ENCODE results near the gene LIN7B. TPM values are rescaled to one million over a fixed set of nuclear protein-coding genes. Genes with fewer than 3 reads are reported as not detected.
A peak's percentile ranks its signal among the peaks of the same experiment; 100 is the strongest.

Gene LIN7B
- total RNA-seq, 2 donors from 2014 or later: 31.5 to 35.0 TPM

GRCh38 chr19:49148784-49149651 is 34.8 kb downstream of the LIN7B start:
- TF ChIP-seq CTCF (IDR thresholded peaks at IDR 0.05): no peak
- H3K9me3 ChIP-seq: no peaks in the 10 kb centered on the region
- peak overlapping the region; percentile 72 to 76 for H3K4me3 ChIP-seq
- peaks cover 0 to 51% of the 10 kb centered on the region in 2 donors for H3K4me1 ChIP-seq
- H3K27ac ChIP-seq: peak overlapping the region; percentile 96
- peak; percentile 98 for DNase-seq (ENCODE audit: low spot score)
- H3K36me3 ChIP-seq: no peaks in the 10 kb centered on the region
- H3K27me3 ChIP-seq: no peaks in the 10 kb centered on the region

GRCh38 chr19:49149652-49150105 is 35.5 kb downstream of the LIN7B start:
- peak overlapping the region; percentile 72 to 76 for H3K4me3 ChIP-seq
- no peaks in the 10 kb centered on the region for H3K27me3 ChIP-seq
- peak overlapping the region; percentile 96 for H3K27ac ChIP-seq
- TF ChIP-seq CTCF (IDR thresholded peaks at IDR 0.05): no peak
- peaks cover 0 to 51% of the 10 kb centered on the region in 2 donors for H3K4me1 ChIP-seq
- DNase-seq (ENCODE audit: low spot score): peak; percentile 84
- no peaks in the 10 kb centered on the region for H3K9me3 ChIP-seq
- H3K36me3 ChIP-seq: no peaks in the 10 kb centered on the region

- peak; percentile 83 for DNase-seq (ENCODE audit: low spot score)
- peaks cover 0 to 51% of the 10 kb centered on the region in 2 donors for H3K4me1 ChIP-seq
- TF ChIP-seq CTCF (IDR thresholded peaks at IDR 0.05): no peak
Observed at GRCh38 chr19:49150106-49150943, 36.2 kb downstream of the LIN7B start.

DNA sequence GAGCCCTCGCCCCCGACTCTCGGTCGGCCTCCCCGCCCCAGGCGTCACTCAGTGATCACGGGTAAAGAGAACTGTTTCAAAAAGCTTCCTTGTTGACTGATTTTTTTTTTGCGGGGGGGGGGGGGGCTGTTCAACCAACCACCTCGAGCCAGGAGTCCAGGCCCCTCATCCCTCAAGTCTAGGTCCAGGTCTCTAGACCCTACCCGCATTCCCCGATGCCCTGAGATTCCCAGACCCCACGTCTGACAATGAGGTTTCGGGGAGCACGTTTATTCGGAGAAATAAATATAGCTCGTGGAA is 36.7 kb downstream of the LIN7B start:
- Histone ChIP-seq H3K36me3 (no peaks in the 10 kb centered on the region), H3K4me3 (peak overlapping the region; percentile 72 to 76), H3K27ac (peak overlapping the region; percentile 96), H3K9me3 (no peaks in the 10 kb centered on the region), H3K27me3 (no peaks in the 10 kb centered on the region), H3K4me1 (peaks cover 0 to 45% of the 10 kb centered on the region in 2 donors)
- DNase-seq (ENCODE audit: low spot score): no peak
- no peak for TF ChIP-seq CTCF (IDR thresholded peaks at IDR 0.05)

More at GRCh38 chr19:49150106-49150943, 36.2 kb downstream of the LIN7B start:
- no peaks in the 10 kb centered on the region for H3K9me3 ChIP-seq
- H3K27ac ChIP-seq: peak overlapping the region; percentile 96
- H3K4me3 ChIP-seq: peak overlapping the region; percentile 72 to 76
- H3K36me3 ChIP-seq: no peaks in the 10 kb centered on the region
- H3K27me3 ChIP-seq: no peaks in the 10 kb centered on the region

DNA sequence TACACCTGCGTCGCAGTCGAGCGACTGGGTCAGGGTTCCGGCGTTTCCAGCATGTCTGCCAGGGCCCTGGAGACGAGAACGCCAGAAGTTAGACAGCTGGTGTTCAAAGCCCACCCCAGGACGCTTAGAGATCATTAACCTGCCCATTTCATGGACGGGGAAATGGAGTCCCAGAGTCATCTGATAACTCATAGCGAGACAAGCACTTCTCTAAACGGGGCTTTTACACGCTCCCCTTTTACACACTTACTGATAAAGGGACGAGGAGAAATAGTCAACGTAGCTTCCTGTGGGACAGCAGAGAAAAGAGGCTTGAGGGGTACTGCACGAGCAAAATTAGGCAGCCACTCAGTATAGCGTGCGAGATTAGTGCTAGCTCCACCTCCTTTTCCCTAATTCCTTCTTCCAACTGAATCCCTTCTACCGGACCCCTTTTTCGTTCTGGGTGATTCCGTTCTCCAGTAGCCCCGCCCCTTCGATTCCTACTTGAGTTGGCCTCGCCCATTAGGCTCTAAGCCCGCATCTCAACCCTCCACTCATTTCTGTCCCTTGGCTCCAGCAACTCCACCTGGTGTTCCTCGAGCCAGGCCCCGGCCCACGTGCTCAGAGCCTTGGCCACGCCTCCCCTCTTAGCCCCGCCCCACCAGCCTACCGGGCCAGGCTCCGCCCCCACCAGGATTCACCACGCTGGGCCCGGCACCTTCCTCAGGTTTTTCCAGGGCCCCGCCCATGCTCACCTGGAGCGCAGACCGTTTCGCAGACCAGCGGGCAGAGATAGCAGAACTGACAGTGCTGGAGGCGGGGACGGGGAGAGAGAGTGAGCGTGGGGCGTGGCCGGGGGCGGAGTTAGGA is 37.3 kb downstream of the LIN7B start:
- peak overlapping the region; percentile 96 for H3K27ac ChIP-seq
- no peaks in the 10 kb centered on the region for H3K9me3 ChIP-seq
- no peak for TF ChIP-seq CTCF (IDR thresholded peaks at IDR 0.05)
- H3K4me1 ChIP-seq: peaks cover 0 to 39% of the 10 kb centered on the region in 2 donors
- H3K4me3 ChIP-seq: peak overlapping the region; percentile 72 to 76
- DNase-seq (ENCODE audit: low spot score): no peak
- no peaks in the 10 kb centered on the region for H3K27me3 ChIP-seq
- H3K36me3 ChIP-seq: no peaks in the 10 kb centered on the region

Data from right atrium auricular region (tissue), 2 donors.